Spleen (tissue), 11 donors: Measurements from ENCODE around the gene KCNQ5. TPM values are rescaled to one million over a fixed set of nuclear protein-coding genes. Genes with fewer than 3 reads are reported as not detected.

ENCODE experiments used
- DNase-seq: peaks from one replicate; pipeline ENCODE4 v3.0.0-alpha.2; 2020
- H3K27ac ChIP-seq, 8 donors: fragments of 200-600 bp; sonication (generic) in 7 of 8; 1 replicate in 4 of 8; 2 replicates in 4 of 8; pipeline versions ENCODE4 v1.5.0 to v1.8.0; 2016 to 2021; ENCODE audit warnings: inconsistent platforms in 4 of 8, mild to moderate bottlenecking in 4 of 8, moderate library complexity in 1 of 8
- H3K27me3 ChIP-seq, 7 donors: fragments of 200-600 bp; sonication (generic) in 6 of 7; replicated peaks in 1 of 7; 1 replicate in 4 of 7; 2 replicates in 3 of 7; pipeline versions ENCODE4 v1.5.0 to v1.8.0; 2016 to 2021; ENCODE audit warnings: inconsistent platforms in 3 of 7, mild to moderate bottlenecking in 1 of 7
- H3K36me3 ChIP-seq, 6 donors: fragments of 200-600 bp; sonication (generic) in 5 of 6; 1 replicate in 4 of 6; 2 replicates in 2 of 6; pipeline versions ENCODE4 v1.5.0 to v1.8.0; 2016 to 2021; ENCODE audit warnings: inconsistent platforms in 2 of 6
- H3K4me1 ChIP-seq, 6 donors: fragments of 200-600 bp; sonication (generic) in 5 of 6; 1 replicate in 3 of 6; 2 replicates in 3 of 6; pipeline versions ENCODE4 v1.5.0 to v1.8.0; 2016 to 2021; ENCODE audit warnings: inconsistent platforms in 3 of 6
- H3K4me3 ChIP-seq, 8 donors: fragments of 200-600 bp; sonication (generic) in 7 of 8; 1 replicate in 4 of 8; 2 replicates in 4 of 8; pipeline versions ENCODE4 v1.5.0 to v1.8.0; 2016 to 2021; ENCODE audit warnings: inconsistent platforms in 4 of 8, mild to moderate bottlenecking in 4 of 8, moderate library complexity in 2 of 8
- H3K9me3 ChIP-seq, 8 donors: fragments of 200-600 bp; sonication (generic) in 7 of 8; 1 replicate in 4 of 8; 2 replicates in 4 of 8; pipeline versions ENCODE4 v1.5.0 to v1.8.0; 2016 to 2021; ENCODE audit warnings: inconsistent platforms in 4 of 8
- CTCF ChIP-seq, 11 experiments: fragments of 200-600 bp in 7 of 11; fragments of 450-650 bp in 4 of 11; sonication (generic) in 4 of 11; IDR thresholded peaks in 8 of 11; conservative IDR thresholded peaks in 3 of 11; 1 replicate in 7 of 11; 2 replicates in 4 of 11; pipeline versions ENCODE4 v1.4.0 to v1.8.0; 2016 to 2021; ENCODE audit warnings: antibody characterized with exemption in 11 of 11, inconsistent platforms in 4 of 11, mild to moderate bottlenecking in 1 of 11
- POLR2A ChIP-seq, 3 donors: fragments of 450-650 bp; IDR thresholded peaks; one replicate each; pipeline ENCODE4 v1.5.1; 2017; ENCODE audit warnings: antibody characterized with exemption in 3 of 3, mild to moderate bottlenecking in 1 of 3
- POLR2AphosphoS5 ChIP-seq, 3 donors: sonication (generic); formaldehyde crosslinking; IDR thresholded peaks; one replicate each; pipeline ENCODE4 v1.5.1; 2017; ENCODE audit warnings: antibody characterized with exemption in 3 of 3
- WGBS, 5 donors: extraction: QIAGEN DNeasy Blood & Tissue Kit in 3 of 5; methylation state at CpG; one replicate each; pipeline versions ENCODE4 v1.1.5 to v1.1.7; 2013 to 2018; 5-methylcytosine and 5-hydroxymethylcytosine counted together
- intact Hi-C: fragments of 100-400 bp; cut with DNase I; formaldehyde crosslinking; loops from one replicate; pipeline ENCODE4 v1.15.0; 2023; ENCODE audit warnings: low total_unique reads
- polyA plus RNA-seq, 3 donors: library from polyadenylated mRNA; stranded (reverse); fragments of 200-250 nt; gene quantifications; one replicate each; pipeline ENCODE4 v1.2.1, GENCODE V29; 2013
- total RNA-seq, 7 donors: library from RNA; depleted of rRNA in 3 of 7; stranded (reverse); fragments of >200 nt in 3 of 7; fragmentation: NEBNext Ultra II Directional in 4 of 7; extraction: Animal tissue kit (Norgen Biotek cat#: 25700) in 4 of 7; gene quantifications; one replicate each; pipeline versions ENCODE4 v1.1.0 to v1.2.1, GENCODE V29; 2016 to 2021
- donor health status: healthy with polysubstance abuse.
- donor health status: DM: no; HTN: no; CAD: no; lungs with moderate emphysema.
- donor health status: DM: no; HTN: no; CAD: no.
- donor health status: Bipolar disorder and iron deficiency.
- donor health status: healthy.
- donor health status: DM: no; HTN: no; CAD: no.
- donor health status: DM: yes; HTN: yes; CAD: no.

KCNQ5 gene
- total and polyA plus RNA-seq, 10 donors: 1.3 to 8.7 (median 4.4) TPM

- no peak overlapping the region for H3K4me3 ChIP-seq
- intact Hi-C loops: no loop called here
- H3K27me3 ChIP-seq: no peaks in the 10 kb centered on the region
- TF ChIP-seq POLR2A (IDR thresholded peaks at IDR 0.05): no peak
- TF ChIP-seq POLR2AphosphoS5 (IDR thresholded peaks at IDR 0.05): no peak
- TF ChIP-seq CTCF (IDR thresholded peaks at IDR 0.05 in 8 of 11, conservative IDR thresholded peaks at IDR 0.05 in 3 of 11): no peak
- H3K4me1 ChIP-seq: peaks cover 0 to 22% (median 6%) of the 10 kb centered on the region in 6 donors
- no peak overlapping the region for H3K27ac ChIP-seq
- no peaks in the 10 kb centered on the region for H3K36me3 ChIP-seq
- no peak for DNase-seq
- 35 to 67% (median 57%) methylated on average over 1 of the region's 1 CpG for WGBS, 5 donors
- no peaks in the 10 kb centered on the region for H3K9me3 ChIP-seq
Measured at GRCh38 chr6:72863131-72863530, 241.3 kb downstream of the KCNQ5 start.

- no peak for DNase-seq
- H3K4me1 ChIP-seq: peaks cover 0 to 22% (median 6%) of the 10 kb centered on the region in 6 donors
- TF ChIP-seq POLR2A (IDR thresholded peaks at IDR 0.05) (no peak), POLR2AphosphoS5 (IDR thresholded peaks at IDR 0.05) (no peak), CTCF (IDR thresholded peaks at IDR 0.05 in 8 of 11, conservative IDR thresholded peaks at IDR 0.05 in 3 of 11) (no peak)
- H3K4me3 ChIP-seq: no peak overlapping the region
- no peaks in the 10 kb centered on the region for H3K27me3 ChIP-seq
- H3K9me3 ChIP-seq: no peaks in the 10 kb centered on the region
- intact Hi-C loops: no loop called here
- no peaks in the 10 kb centered on the region for H3K36me3 ChIP-seq
- H3K27ac ChIP-seq: no peak overlapping the region
- WGBS, 5 donors: 75 to 90% (median 83%) methylated on average over 1 of the region's 1 CpG
Measured at GRCh38 chr6:72864236-72864635, 242.4 kb downstream of the KCNQ5 start.

- intact Hi-C loops: no loop called here
- peaks cover 0 to 22% (median 6%) of the 10 kb centered on the region in 6 donors for H3K4me1 ChIP-seq
- H3K27me3 ChIP-seq: no peaks in the 10 kb centered on the region
- no peak overlapping the region for H3K27ac ChIP-seq
- no peaks in the 10 kb centered on the region for H3K9me3 ChIP-seq
- DNase-seq: no peak
- no peaks in the 10 kb centered on the region for H3K36me3 ChIP-seq
- no peak overlapping the region for H3K4me3 ChIP-seq
- TF ChIP-seq CTCF (IDR thresholded peaks at IDR 0.05 in 8 of 11, conservative IDR thresholded peaks at IDR 0.05 in 3 of 11) (no peak), POLR2AphosphoS5 (IDR thresholded peaks at IDR 0.05) (no peak), POLR2A (IDR thresholded peaks at IDR 0.05) (no peak)
Measured at GRCh38 chr6:72864799-72865198, 242.9 kb downstream of the KCNQ5 start.

- intact Hi-C loops: no loop called here
- WGBS, 5 donors: 47 to 83% (median 61%) methylated on average over 2 of the region's 2 CpGs
- Histone ChIP-seq H3K9me3 (no peaks in the 10 kb centered on the region), H3K36me3 (no peaks in the 10 kb centered on the region), H3K4me3 (no peak overlapping the region), H3K27me3 (no peaks in the 10 kb centered on the region), H3K27ac (no peak overlapping the region), H3K4me1 (peaks cover 0 to 22% (median 6%) of the 10 kb centered on the region in 6 donors)
- no peak for TF ChIP-seq POLR2AphosphoS5 (IDR thresholded peaks at IDR 0.05)
- no peak for DNase-seq
Measured at GRCh38 chr6:72865467-72865866, 243.6 kb downstream of the KCNQ5 start.

- DNase-seq: no peak
- 89 to 94% (median 92%) methylated on average over 5 of the region's 5 CpGs for WGBS, 5 donors
- Histone ChIP-seq H3K4me1 (no peaks in the 10 kb centered on the region), H3K36me3 (no peaks in the 10 kb centered on the region), H3K4me3 (no peak overlapping the region), H3K27ac (no peak overlapping the region), H3K27me3 (no peaks in the 10 kb centered on the region), H3K9me3 (no peaks in the 10 kb centered on the region)
- intact Hi-C loops: no loop called here
- TF ChIP-seq POLR2A (IDR thresholded peaks at IDR 0.05) (no peak), CTCF (IDR thresholded peaks at IDR 0.05 in 8 of 11, conservative IDR thresholded peaks at IDR 0.05 in 3 of 11) (no peak), POLR2AphosphoS5 (IDR thresholded peaks at IDR 0.05) (no peak)
Measured at GRCh38 chr6:72869621-72870020, 247.8 kb downstream of the KCNQ5 start.
